HG03095 (cell line): ENCODE data around the gene CDH20.
"Not testable (repeated sequence)": the region's sequence is repeated elsewhere in the genome, so short reads cannot be mapped to it uniquely, and the experiment has no call there.

Experiments
- ATAC-seq: cut with Tn5 transposase; IDR thresholded peaks from one replicate; pipeline ENCODE4 v1.9.1; 2021; ENCODE audit warnings: moderate library complexity; ENCODE audit not compliant: unreplicated experiment

Gene CDH20

DNA sequence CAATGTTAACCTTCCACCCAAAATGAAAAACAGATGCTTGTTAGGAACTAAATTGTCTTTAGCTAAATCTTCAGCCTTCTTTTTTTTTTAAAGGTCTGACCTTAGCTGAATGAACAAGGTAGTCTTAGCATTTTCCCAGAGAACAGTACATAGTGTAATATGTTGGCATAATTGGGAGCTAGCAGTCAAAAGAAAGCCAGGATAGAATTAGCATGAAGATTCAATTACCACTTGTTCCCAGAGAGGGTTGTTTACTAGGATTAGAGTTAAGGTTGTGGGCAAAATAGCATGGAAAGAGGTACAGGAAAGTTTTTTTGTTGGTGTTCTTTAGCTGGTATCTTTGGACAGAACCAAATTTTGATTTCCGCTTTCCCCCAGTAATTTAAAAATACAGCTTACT, 6.9 kb downstream of the CDH20 start:
- ATAC-seq = no peak

GRCh38 chr18:61348230-61348629, 15.0 kb downstream of the CDH20 start:
- ATAC-seq = no peak

- ATAC-seq = no peak
Observed at GRCh38 chr18:61350578-61350977, 17.3 kb downstream of the CDH20 start.

GRCh38 chr18:61352059-61352458, 18.8 kb downstream of the CDH20 start:
- ATAC-seq = no peak

DNA sequence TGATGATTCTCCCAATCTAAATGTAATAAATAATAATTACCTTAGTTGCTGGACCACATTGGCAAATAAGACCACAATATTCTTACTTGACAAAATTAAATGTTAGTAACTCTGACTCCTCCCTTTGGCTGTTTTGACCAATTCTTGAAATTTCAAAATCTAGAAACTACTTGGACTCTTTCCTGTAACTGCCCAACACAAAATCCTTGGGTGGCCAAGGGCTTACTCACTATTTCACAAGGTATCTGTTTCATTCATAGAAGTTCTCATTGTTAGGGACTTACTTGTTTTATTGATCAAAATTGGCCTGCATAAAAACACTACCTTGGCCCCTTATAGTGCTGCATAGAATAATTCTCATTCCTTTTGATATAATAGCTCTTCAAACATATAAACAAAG, 19.4 kb downstream of the CDH20 start:
- no peak for ATAC-seq

GRCh38 chr18:61360404-61361383, 27.5 kb downstream of the CDH20 start:
- peak; percentile 98 for ATAC-seq

GRCh38 chr18:61362511-61362910, 29.3 kb downstream of the CDH20 start:
- no peak for ATAC-seq

DNA sequence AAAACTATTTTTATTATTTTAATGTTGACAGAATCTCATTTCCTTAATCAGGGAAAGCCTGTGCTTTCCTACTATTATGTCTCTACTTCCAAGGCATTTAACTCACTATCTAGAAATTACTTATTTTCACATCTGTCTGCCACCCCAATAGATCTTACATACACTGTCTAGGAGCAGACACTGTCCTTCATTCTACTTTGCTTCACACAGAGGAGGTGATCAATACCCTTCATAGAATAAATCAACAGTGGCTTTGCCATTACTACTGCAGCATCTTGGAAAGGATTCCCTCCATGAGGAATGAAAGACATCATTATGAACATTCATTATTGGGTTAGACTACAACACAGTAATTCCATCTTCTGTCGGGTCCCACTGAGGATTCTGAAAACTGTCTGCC, 31.7 kb downstream of the CDH20 start:
- no peak for ATAC-seq

GRCh38 chr18:61368001-61368400, 34.8 kb downstream of the CDH20 start:
- no peak for ATAC-seq

- ATAC-seq = not testable (repeated sequence)
Observed at GRCh38 chr18:61369671-61370070, 36.4 kb downstream of the CDH20 start.

DNA sequence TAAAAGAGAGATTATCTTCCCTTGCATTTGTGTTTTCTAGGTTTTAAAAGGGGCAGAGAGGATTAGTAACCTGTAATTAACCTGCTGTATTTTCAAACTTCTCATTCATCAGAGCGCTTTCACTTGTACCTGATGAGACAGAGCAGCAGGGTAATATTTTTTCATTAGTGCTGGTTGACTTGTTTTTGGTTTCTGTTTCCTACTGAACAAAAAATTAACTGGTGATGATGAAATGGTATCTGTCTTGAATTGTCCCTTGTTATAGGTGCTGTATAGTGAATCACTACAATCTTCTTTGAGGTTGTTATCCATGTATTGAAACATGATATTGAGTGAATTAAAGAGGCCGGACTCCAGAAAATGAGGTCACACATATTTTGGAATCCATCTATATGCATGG, 37.9 kb downstream of the CDH20 start:
- ATAC-seq = no peak

DNA sequence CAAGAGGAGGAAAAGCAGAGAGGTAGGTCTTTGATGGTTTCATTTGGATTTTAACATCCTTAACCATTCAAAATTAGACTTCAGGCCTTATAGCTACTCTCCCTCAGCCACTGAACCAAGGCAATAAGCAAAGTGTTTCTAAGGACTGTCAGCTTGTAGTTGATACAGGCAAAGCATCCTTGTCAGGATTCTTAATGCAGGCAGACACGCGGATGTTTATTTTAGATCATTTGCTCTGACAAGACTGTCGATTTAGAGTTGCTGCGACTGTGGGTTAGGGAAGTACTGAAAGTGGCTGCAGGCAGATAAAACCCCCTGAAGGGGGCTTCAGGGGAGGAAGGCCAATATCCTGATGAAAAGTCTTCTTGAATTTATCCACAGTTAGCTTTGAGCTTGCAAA, 46.6 kb downstream of the CDH20 start:
- no peak for ATAC-seq

- ATAC-seq = no peak
Observed at GRCh38 chr18:61388010-61388409, 54.8 kb downstream of the CDH20 start.

DNA sequence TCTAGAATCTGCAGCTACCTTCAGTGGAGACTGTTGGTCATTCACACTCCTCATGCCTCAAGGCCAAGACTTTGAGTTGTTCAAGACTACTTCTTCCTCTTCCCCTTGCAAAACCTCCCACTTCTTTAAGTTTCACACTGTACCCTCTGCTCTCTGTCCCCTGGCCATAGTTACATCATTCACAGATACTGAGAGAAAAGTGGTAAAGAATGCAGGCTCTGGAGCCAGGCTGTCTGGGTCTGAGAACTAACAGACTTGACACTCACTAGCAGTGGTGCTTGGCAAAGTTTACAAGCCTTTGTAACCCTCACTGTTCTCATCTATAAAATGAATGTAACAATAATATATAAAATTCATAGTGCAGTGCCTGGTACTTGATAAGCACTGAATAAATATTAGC, 61.8 kb downstream of the CDH20 start:
- no peak for ATAC-seq

DNA sequence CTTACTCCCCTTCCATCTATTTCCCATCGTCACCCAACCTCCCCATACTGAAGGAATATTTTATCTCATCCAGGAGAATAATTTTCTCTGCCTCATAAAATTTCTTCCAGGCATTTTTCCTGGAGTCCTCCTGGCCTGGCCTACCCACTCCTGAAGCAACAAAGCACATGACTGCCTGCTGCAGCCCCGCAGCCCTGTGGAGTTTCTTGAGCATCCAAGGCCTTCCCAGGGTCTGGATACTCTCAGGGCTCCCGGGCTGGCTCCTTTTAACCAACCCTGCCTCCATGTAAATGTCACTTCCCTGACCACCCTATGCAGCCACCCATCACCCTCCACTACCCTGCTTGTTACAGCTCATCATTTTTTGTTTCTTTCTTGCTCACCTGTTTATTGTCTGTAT, 64.0 kb downstream of the CDH20 start:
- ATAC-seq = no peak

DNA sequence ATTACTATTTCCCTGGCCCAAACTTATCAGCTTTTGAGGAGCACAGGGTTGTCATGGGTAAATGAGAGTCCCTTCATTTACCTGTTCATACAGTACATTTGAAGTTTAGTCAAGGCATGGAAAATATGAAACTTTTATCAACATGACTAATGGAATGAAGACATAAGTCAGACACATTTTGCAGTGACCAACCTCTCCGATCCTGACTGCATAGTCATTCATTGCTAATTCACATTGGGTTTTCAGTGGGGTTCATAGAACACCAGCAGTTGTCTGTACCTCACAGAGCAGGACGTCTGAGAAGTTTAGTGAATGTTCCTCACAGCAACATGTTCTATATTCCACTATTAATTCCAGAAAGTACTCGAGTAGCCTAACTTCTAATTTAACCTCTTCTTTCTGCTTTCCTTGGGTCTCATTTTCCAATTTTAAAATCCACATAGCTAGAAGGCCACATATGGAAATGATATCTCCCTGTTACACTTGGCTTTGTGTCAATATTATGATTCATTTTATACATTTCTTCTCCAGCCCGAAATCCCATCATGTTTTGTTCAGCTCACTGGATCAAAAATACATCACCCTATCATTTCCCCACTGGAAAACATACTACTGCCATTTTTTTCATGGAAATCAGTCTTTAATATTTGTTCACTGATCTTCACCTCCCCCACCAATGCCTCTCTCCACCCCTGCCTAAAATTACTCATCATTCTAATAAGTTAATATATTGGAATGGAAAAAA, 65.9 kb downstream of the CDH20 start:
- ATAC-seq = no peak

- ATAC-seq = no peak
Observed at GRCh38 chr18:61400016-61400635, 66.9 kb downstream of the CDH20 start.

DNA sequence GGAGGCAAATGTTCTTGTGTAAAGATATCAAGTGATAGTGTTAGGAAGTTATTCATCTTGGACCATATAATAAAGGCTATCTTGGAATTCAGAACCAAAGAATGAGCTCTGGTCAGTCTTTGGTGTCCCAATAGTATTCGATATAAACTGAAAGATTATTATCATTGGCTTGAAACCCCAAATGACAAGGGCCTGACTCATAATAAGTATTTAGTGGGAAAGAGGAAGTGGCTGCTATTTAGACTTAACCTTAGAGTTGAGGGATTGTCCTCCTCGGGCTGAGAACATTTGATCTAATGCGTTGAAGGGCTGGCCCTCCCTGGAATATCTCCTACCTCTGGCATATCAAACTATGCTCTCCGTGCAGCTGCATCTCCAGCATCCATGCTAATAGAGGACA, 67.5 kb downstream of the CDH20 start:
- no peak for ATAC-seq

GRCh38 chr18:61402726-61403125, 69.5 kb downstream of the CDH20 start:
- ATAC-seq = no peak

GRCh38 chr18:61413396-61413795, 80.2 kb downstream of the CDH20 start:
- no peak for ATAC-seq

GRCh38 chr18:61414086-61414485, 80.9 kb downstream of the CDH20 start:
- ATAC-seq = no peak

DNA sequence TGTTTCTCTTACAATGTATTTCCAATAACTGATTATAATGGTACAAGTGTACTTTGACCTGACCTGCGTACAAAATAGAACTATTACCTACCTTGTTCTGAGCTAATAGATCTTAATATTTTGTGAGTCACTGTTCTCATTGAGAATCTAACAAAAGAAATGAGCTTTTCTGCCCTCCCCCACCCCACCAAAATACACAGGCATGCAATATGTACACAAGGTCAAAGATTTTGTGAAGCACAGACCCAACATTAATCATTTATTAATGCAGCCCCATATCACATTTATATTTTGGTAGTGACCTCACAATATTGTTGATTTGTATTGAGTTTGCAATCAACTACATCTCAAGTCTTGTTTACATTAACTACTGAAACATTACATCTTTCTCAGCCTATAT, 86.5 kb downstream of the CDH20 start:
- ATAC-seq = no peak
